NT2/D1 (cell line): ENCODE measurements around the gene SLC10A4.
"Not testable (repeated sequence)": the region's sequence is repeated elsewhere in the genome, so short reads cannot be mapped to it uniquely, and the experiment has no call there.

ENCODE experiments used
- DNase-seq: peaks from one replicate; pipeline ENCODE4 v3.0.0-alpha.2; 2011; ENCODE audit warnings: low read depth, low spot score
- H3K27me3 ChIP-seq: 2 replicates; pipeline ENCODE4 v1.6.0; 2011; ENCODE audit warnings: mild to moderate bottlenecking; ENCODE audit not compliant: insufficient read length, insufficient read depth
- H3K36me3 ChIP-seq: 2 replicates; pipeline ENCODE4 v1.6.1; 2011; ENCODE audit warnings: mild to moderate bottlenecking, low read length, mixed read lengths; ENCODE audit not compliant: insufficient read depth, insufficient read length
- H3K4me1 ChIP-seq: 2 replicates; pipeline ENCODE4 v1.5.1; 2011; ENCODE audit not compliant: insufficient read depth, insufficient read length
- H3K4me3 ChIP-seq: 2 replicates; pipeline ENCODE4 v1.5.1; 2011; ENCODE audit warnings: low read depth; ENCODE audit not compliant: insufficient read length
- H3K9ac ChIP-seq: 2 replicates; pipeline ENCODE4 v1.6.0; 2011; ENCODE audit warnings: low read depth; ENCODE audit not compliant: insufficient read length
- H3K9me3 ChIP-seq: 2 replicates; pipeline ENCODE4 v1.5.1; 2011; ENCODE audit warnings: mild to moderate bottlenecking, low read length; ENCODE audit not compliant: insufficient read depth
- SUZ12 ChIP-seq: IDR thresholded peaks from 2 replicates; pipeline ENCODE4 v1.6.1; 2011; ENCODE audit not compliant: insufficient read length, insufficient read depth; ENCODE audit errors: extremely low read depth
- YY1 ChIP-seq: IDR thresholded peaks from 2 replicates; pipeline ENCODE4 v1.6.1; 2011; ENCODE audit not compliant: insufficient read length, insufficient read depth
- ZNF274 ChIP-seq: IDR thresholded peaks from 2 replicates; pipeline ENCODE4 v1.6.1; 2011; ENCODE audit warnings: mild to moderate bottlenecking, low read depth, low read length

SLC10A4 gene

GRCh38 chr4:48483006-48483776 lies at the start of gene SLC10A4:
Gene SLC10A4, plus strand, starts transcription at chr4:48483343. Its CDS starts 219 bp downstream, at chr4:48483562.
- no peak for TF ChIP-seq ZNF274
- no peak for TF ChIP-seq YY1
- no peak for TF ChIP-seq SUZ12
- Histone ChIP-seq H3K9ac (peak within 1 kb of the TSS; percentile 81), H3K27me3 (peaks cover 20% of the 10 kb centered on the region), H3K9me3 (no peaks in the 10 kb centered on the region), H3K36me3 (peaks cover 12% of the 10 kb centered on the region), H3K4me3 (peak within 1 kb of the TSS; percentile 58), H3K4me1 (peaks cover 1% of the 10 kb centered on the region)
- peak; percentile 3 for DNase-seq

GRCh38 chr4:48436318-48436717 lies 46.8 kb upstream of the SLC10A4 start:
- Histone ChIP-seq H3K36me3 (no peaks in the 10 kb centered on the region), H3K9ac (no peak overlapping the region), H3K4me3 (no peak overlapping the region), H3K27me3 (no peaks in the 10 kb centered on the region), H3K9me3 (no peaks in the 10 kb centered on the region), H3K4me1 (no peaks in the 10 kb centered on the region)
- no peak for TF ChIP-seq ZNF274
- no peak for TF ChIP-seq YY1
- no peak for TF ChIP-seq SUZ12
- DNase-seq = no peak

- no peak overlapping the region for H3K9ac ChIP-seq
- H3K9me3 ChIP-seq = no peaks in the 10 kb centered on the region
- no peaks in the 10 kb centered on the region for H3K27me3 ChIP-seq
- no peaks in the 10 kb centered on the region for H3K4me1 ChIP-seq
- no peak for DNase-seq
- no peaks in the 10 kb centered on the region for H3K36me3 ChIP-seq
- TF ChIP-seq ZNF274 (no peak), SUZ12 (no peak), YY1 (no peak)
- no peak overlapping the region for H3K4me3 ChIP-seq
Observed at GRCh38 chr4:48439988-48440387, 43.2 kb upstream of the SLC10A4 start.

- H3K9me3 ChIP-seq, H3K27me3 ChIP-seq, H3K4me1 ChIP-seq, H3K36me3 ChIP-seq, H3K9ac ChIP-seq, H3K4me3 ChIP-seq, DNase-seq: not testable (repeated sequence)
Observed at GRCh38 chr4:48440914-48441313, 42.2 kb upstream of the SLC10A4 start.

- TF ChIP-seq SUZ12 = no peak
- TF ChIP-seq ZNF274 = no peak
- TF ChIP-seq YY1 = no peak
- Histone ChIP-seq H3K36me3 (no peaks in the 10 kb centered on the region), H3K4me3 (no peak overlapping the region), H3K9ac (no peak overlapping the region), H3K27me3 (no peaks in the 10 kb centered on the region), H3K9me3 (no peaks in the 10 kb centered on the region), H3K4me1 (no peaks in the 10 kb centered on the region)
- no peak for DNase-seq
Observed at GRCh38 chr4:48445704-48446103, 37.4 kb upstream of the SLC10A4 start.

- H3K4me1 ChIP-seq = no peaks in the 10 kb centered on the region
Observed at GRCh38 chr4:48446642-48447041, 36.5 kb upstream of the SLC10A4 start.

GRCh38 chr4:48449151-48449550 lies 34.0 kb upstream of the SLC10A4 start:
- H3K27me3 ChIP-seq = no peaks in the 10 kb centered on the region
- no peak overlapping the region for H3K4me3 ChIP-seq
- H3K36me3 ChIP-seq = no peaks in the 10 kb centered on the region
- no peaks in the 10 kb centered on the region for H3K9me3 ChIP-seq
- H3K9ac ChIP-seq = no peak overlapping the region
- DNase-seq = no peak
- no peaks in the 10 kb centered on the region for H3K4me1 ChIP-seq
- TF ChIP-seq YY1 = no peak
- TF ChIP-seq SUZ12 = no peak
- TF ChIP-seq ZNF274 = no peak

More at GRCh38 chr4:48446642-48447041, 36.5 kb upstream of the SLC10A4 start:
- DNase-seq = no peak
- TF ChIP-seq YY1 = no peak
- no peak for TF ChIP-seq ZNF274
- no peak for TF ChIP-seq SUZ12
- Histone ChIP-seq H3K27me3 (no peaks in the 10 kb centered on the region), H3K9ac (no peak overlapping the region), H3K4me3 (no peak overlapping the region), H3K9me3 (no peaks in the 10 kb centered on the region), H3K36me3 (no peaks in the 10 kb centered on the region)

- TF ChIP-seq SUZ12 (no peak), YY1 (no peak), ZNF274 (no peak)
- Histone ChIP-seq H3K9me3 (no peaks in the 10 kb centered on the region), H3K27me3 (no peaks in the 10 kb centered on the region), H3K4me3 (no peak overlapping the region), H3K9ac (no peak overlapping the region), H3K4me1 (no peaks in the 10 kb centered on the region), H3K36me3 (no peaks in the 10 kb centered on the region)
- no peak for DNase-seq
Observed at GRCh38 chr4:48450740-48451139, 32.4 kb upstream of the SLC10A4 start.

- not testable (repeated sequence) for DNase-seq, H3K4me3 ChIP-seq, H3K27me3 ChIP-seq, H3K9ac ChIP-seq, H3K36me3 ChIP-seq, H3K9me3 ChIP-seq, H3K4me1 ChIP-seq
Observed at GRCh38 chr4:48451656-48452055, 31.5 kb upstream of the SLC10A4 start.
